Measurements from ENCODE around the gene KITLG. TPM values are rescaled to one million over a fixed set of nuclear protein-coding genes. Genes with fewer than 3 reads are reported as not detected.

Gene KITLG
- total and polyA plus RNA-seq, 2 experiments from 2014 or later, result 3.1 to 10.7 TPM

- TF ChIP-seq CTCF (conservative IDR thresholded peaks at IDR 0.05; ENCODE audit: low read depth in 2 of 2), result no peak
- no peak for TF ChIP-seq NANOG (IDR thresholded peaks at IDR 0.05; ENCODE audit: borderline replicate concordance)
- no peak for TF ChIP-seq ZNF114 (CRISPR knock-in tag; IDR thresholded peaks at IDR 0.05)
- TF ChIP-seq, protein P1, sequence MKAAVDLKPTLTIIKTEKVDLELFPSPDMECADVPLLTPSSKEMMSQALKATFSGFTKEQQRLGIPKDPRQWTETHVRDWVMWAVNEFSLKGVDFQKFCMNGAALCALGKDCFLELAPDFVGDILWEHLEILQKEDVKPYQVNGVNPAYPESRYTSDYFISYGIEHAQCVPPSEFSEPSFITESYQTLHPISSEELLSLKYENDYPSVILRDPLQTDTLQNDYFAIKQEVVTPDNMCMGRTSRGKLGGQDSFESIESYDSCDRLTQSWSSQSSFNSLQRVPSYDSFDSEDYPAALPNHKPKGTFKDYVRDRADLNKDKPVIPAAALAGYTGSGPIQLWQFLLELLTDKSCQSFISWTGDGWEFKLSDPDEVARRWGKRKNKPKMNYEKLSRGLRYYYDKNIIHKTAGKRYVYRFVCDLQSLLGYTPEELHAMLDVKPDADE (IDR thresholded peaks at IDR 0.05), result no peak
- TF ChIP-seq ZNF331 (CRISPR knock-in tag; IDR thresholded peaks at IDR 0.05; ENCODE audit: low read depth), result no peak
These were observed 83.8 kb downstream of the KITLG start (continued) for GRCh38 chr12:88496429-88496828.

DNA sequence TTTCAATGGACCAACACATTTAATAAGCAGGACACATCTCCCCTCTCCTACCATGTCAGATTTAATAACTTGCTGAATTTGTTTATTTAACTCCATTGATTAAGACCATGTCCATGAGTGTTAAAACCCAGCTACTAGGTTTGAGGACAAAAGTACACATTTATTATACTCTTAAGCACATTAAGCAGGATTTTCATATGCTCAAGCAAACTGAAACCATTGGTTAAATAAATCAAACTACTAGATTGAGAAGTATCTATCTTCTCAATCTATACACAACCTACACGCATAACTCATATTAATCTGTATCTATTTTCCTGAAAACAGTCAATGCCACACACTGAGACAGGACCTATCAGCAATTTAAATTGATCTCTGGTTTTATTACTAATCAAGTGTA, 85.2 kb downstream of the KITLG start:
- TF ChIP-seq CREB1 (CRISPR knock-in tag; IDR thresholded peaks at IDR 0.05; ENCODE audit: low read depth), result no peak
- no peak for TF ChIP-seq STAT1 (IDR thresholded peaks at IDR 0.05; ENCODE audit: unreplicated experiment)
- TF ChIP-seq JUNB (IDR thresholded peaks at IDR 0.05; ENCODE audit: unreplicated experiment), result no peak
- no peak for TF ChIP-seq ZNF331 (CRISPR knock-in tag; IDR thresholded peaks at IDR 0.05; ENCODE audit: low read depth)
- no peak for TF ChIP-seq EZH2phosphoT487 (IDR thresholded peaks at IDR 0.05; ENCODE audit: unreplicated experiment)
- no peak for TF ChIP-seq CTCF (conservative IDR thresholded peaks at IDR 0.05; ENCODE audit: low read depth in 2 of 2)
- TF ChIP-seq EZH2 (IDR thresholded peaks at IDR 0.05; ENCODE audit: low read depth, unreplicated experiment), result no peak
- TF ChIP-seq, protein P1 (IDR thresholded peaks at IDR 0.05), result no peak
- Histone ChIP-seq H3K27ac (ENCODE audit: low read depth) (no peak overlapping the region), H3K4me2 (no peak overlapping the region), H3K9me2 (ENCODE audit: insufficient read depth) (no peaks in the 10 kb centered on the region), H4K20me1 (replicated peaks; ENCODE audit: insufficient read depth) (no peaks in the 10 kb centered on the region), H2AFZ (no peak overlapping the region), H3K4me1 (ENCODE audit: insufficient read depth) (no peaks in the 10 kb centered on the region), H3K27me3 (ENCODE audit: insufficient read depth) (no peaks in the 10 kb centered on the region), H3K36me3 (ENCODE audit: insufficient read depth) (no peaks in the 10 kb centered on the region), H3K79me2 (replicated peaks; ENCODE audit: insufficient read depth) (no peaks in the 10 kb centered on the region), H3K4me3 (no peak overlapping the region), H3F3A (replicated peaks; ENCODE audit: low read depth) (no peaks in the 10 kb centered on the region)
- DNase-seq (ENCODE audit: low spot score), result no peak
- Mint-ChIP-seq H3K9me3 (no peaks in the 10 kb centered on the region), H3K4me1 (peaks cover 5% of the 10 kb centered on the region), H3K27ac (no peak overlapping the region), H3K4me3 (no peak overlapping the region), H3K27me3 (ENCODE audit: insufficient read depth, low read depth, poor library complexity) (peaks cover 2% of the 10 kb centered on the region), H3K36me3 (ENCODE audit: low read depth) (no peaks in the 10 kb centered on the region)
- ATAC-seq, result no peak

Data from GM23338 (cell line).